ENCODE measurements around the gene EXOC6B. TPM values are rescaled to one million over a fixed set of nuclear protein-coding genes. Genes with fewer than 3 reads are reported as not detected.

Gene EXOC6B
- total and polyA plus RNA-seq, 10 of the 15 experiments (the other 5 are each of a cell fraction or from before 2014, with no cell fraction given): 0.23 to 2.2 (median 1.2) TPM

DNA sequence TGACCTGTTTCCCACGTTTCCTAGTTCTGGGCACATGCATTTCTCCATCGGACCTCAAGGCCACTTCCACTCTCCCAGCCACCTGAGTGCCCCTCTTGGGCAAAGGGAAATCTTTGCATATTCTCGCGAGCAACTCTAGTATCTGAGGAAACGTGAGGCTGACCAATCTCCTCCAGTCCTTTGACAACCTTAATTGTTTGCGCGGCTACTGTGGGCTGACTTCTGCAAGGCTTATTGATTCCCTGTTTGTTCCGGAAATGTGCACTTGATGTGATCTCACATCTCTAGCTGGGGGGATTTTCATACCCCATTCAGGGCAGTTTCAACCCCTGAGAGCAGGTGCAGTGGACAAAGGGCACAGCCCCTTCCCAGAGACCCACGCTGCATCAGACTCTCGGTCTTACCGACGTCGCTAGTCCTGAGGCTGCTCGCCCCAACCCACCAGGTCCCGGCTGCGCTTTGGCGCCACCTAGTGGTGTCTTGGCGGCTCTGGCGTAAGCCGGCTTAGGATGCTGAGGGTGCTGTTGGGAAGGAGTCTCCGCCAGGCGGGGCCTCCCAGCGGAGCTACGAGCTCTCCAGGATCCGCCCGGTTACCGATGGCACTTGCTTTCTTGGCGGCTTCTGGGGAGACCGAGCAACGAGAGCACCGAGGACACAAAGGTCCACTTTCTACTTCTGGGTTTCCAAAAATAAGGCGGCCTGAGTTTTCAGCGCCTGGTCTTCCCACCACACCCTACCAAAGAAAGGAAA is 36.6 kb upstream of the EXOC6B start (continued):
- TF ChIP-seq RAD21 (IDR thresholded peaks at IDR 0.05; ENCODE audit: insufficient read depth, low read depth, low read length): peak; percentile 70
- TF ChIP-seq HDGF (IDR thresholded peaks at IDR 0.05): no peak
- no peak for TF ChIP-seq EGR1 (IDR thresholded peaks at IDR 0.05; ENCODE audit: borderline replicate concordance in 1 of 2, low read depth in 2 of 2, low read length in 2 of 2)
- TF ChIP-seq TCF12 (IDR thresholded peaks at IDR 0.05; ENCODE audit: low read depth, low read length): 0 out of 2 replicates have a peak, but pooled peaks have one; percentile 40
- TF ChIP-seq RUNX3 (IDR thresholded peaks at IDR 0.05; ENCODE audit: low read length): peak; percentile 16; the same call in 1 of the 2 replicates
- 0 out of 2 replicates have a peak, but pooled peaks have one; percentile 56 for TF ChIP-seq CREM (IDR thresholded peaks at IDR 0.05; ENCODE audit: low read depth)
- no peak for TF ChIP-seq KLF5 (IDR thresholded peaks at IDR 0.05; ENCODE audit: partially characterized antibody)
- TF ChIP-seq SMARCA5 (IDR thresholded peaks at IDR 0.05): peak; percentile 63; the same call in 1 of the 2 replicates
- TF ChIP-seq HDAC2 (IDR thresholded peaks at IDR 0.05): no peak
- TF ChIP-seq CREB1 (IDR thresholded peaks at IDR 0.05; ENCODE audit: low read depth): peak; percentile 47; the same call in 1 of the 2 replicates
- TF ChIP-seq YY1 (IDR thresholded peaks at IDR 0.05; ENCODE audit: low read depth, low read length): peak; percentile 58
- no peak for TF ChIP-seq ZNF274 (IDR thresholded peaks at IDR 0.05; ENCODE audit: insufficient read depth, insufficient read length)
- TF ChIP-seq, protein P1, sequence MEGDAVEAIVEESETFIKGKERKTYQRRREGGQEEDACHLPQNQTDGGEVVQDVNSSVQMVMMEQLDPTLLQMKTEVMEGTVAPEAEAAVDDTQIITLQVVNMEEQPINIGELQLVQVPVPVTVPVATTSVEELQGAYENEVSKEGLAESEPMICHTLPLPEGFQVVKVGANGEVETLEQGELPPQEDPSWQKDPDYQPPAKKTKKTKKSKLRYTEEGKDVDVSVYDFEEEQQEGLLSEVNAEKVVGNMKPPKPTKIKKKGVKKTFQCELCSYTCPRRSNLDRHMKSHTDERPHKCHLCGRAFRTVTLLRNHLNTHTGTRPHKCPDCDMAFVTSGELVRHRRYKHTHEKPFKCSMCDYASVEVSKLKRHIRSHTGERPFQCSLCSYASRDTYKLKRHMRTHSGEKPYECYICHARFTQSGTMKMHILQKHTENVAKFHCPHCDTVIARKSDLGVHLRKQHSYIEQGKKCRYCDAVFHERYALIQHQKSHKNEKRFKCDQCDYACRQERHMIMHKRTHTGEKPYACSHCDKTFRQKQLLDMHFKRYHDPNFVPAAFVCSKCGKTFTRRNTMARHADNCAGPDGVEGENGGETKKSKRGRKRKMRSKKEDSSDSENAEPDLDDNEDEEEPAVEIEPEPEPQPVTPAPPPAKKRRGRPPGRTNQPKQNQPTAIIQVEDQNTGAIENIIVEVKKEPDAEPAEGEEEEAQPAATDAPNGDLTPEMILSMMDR (IDR thresholded peaks at IDR 0.05 in 2 of 3, conservative IDR thresholded peaks at IDR 0.05 in 1 of 3; ENCODE audit: control insufficient read depth in 2 of 3, extremely low read depth in 1 of 3, insufficient read depth in 1 of 3, low read depth in 3 of 3, low read length in 3 of 3): peak; percentile 94 to 99 (median 97); a peak in 5 of 6 replicates
- peak; percentile 78 for TF ChIP-seq SMC3 (IDR thresholded peaks at IDR 0.05; ENCODE audit: borderline replicate concordance, low read length)
- TF ChIP-seq, protein P2, sequence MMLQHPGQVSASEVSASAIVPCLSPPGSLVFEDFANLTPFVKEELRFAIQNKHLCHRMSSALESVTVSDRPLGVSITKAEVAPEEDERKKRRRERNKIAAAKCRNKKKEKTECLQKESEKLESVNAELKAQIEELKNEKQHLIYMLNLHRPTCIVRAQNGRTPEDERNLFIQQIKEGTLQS (IDR thresholded peaks at IDR 0.05; ENCODE audit: borderline replicate concordance, extremely low read depth, low read depth, low read length): no peak
- TF ChIP-seq, protein P3, sequence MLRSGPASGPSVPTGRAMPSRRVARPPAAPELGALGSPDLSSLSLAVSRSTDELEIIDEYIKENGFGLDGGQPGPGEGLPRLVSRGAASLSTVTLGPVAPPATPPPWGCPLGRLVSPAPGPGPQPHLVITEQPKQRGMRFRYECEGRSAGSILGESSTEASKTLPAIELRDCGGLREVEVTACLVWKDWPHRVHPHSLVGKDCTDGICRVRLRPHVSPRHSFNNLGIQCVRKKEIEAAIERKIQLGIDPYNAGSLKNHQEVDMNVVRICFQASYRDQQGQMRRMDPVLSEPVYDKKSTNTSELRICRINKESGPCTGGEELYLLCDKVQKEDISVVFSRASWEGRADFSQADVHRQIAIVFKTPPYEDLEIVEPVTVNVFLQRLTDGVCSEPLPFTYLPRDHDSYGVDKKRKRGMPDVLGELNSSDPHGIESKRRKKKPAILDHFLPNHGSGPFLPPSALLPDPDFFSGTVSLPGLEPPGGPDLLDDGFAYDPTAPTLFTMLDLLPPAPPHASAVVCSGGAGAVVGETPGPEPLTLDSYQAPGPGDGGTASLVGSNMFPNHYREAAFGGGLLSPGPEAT (IDR thresholded peaks at IDR 0.05; ENCODE audit: low read depth): no peak
- TF ChIP-seq, protein P4, sequence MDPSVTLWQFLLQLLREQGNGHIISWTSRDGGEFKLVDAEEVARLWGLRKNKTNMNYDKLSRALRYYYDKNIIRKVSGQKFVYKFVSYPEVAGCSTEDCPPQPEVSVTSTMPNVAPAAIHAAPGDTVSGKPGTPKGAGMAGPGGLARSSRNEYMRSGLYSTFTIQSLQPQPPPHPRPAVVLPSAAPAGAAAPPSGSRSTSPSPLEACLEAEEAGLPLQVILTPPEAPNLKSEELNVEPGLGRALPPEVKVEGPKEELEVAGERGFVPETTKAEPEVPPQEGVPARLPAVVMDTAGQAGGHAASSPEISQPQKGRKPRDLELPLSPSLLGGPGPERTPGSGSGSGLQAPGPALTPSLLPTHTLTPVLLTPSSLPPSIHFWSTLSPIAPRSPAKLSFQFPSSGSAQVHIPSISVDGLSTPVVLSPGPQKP (IDR thresholded peaks at IDR 0.05; ENCODE audit: low read depth, low read length): no peak

Data from GM12878 (cell line).